ENCODE data around the gene PLEKHG5. TPM values are rescaled to one million over a fixed set of nuclear protein-coding genes. Genes with fewer than 3 reads are reported as not detected.

The PLEKHG5 gene
- total RNA-seq, 1 donor from 2014 or later = 32.4 TPM

DNA sequence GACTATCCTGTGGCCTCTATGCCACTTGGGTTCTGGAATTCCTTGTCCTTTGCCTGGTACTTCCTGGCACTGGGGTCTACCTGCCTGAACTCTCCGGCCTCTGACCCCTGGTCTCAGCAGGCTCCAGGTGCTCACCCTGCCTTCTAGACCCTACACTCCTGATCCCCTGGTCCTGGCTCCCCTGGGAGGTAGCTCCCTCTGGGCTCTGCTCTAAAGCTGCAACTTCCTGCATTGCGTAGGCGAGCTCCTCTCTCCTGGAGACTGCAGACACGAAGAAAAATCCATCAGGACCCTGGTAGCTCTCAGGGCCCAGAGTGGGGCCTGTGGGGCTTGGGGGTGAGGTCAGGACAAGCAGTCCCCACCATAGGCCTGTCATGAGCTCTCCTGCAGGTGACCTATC is 7.8 kb upstream of the PLEKHG5 start:
- peak overlapping the region; percentile 8 for H3K27ac Mint-ChIP-seq (ENCODE audit: unreplicated experiment)
- peaks cover 57% of the 10 kb centered on the region for H3K4me1 Mint-ChIP-seq (ENCODE audit: low read depth)
- DNase-seq (ENCODE audit: low spot score) = no peak
- H3K36me3 Mint-ChIP-seq (ENCODE audit: low read depth) = no peaks in the 10 kb centered on the region
- TF ChIP-seq, protein P1, sequence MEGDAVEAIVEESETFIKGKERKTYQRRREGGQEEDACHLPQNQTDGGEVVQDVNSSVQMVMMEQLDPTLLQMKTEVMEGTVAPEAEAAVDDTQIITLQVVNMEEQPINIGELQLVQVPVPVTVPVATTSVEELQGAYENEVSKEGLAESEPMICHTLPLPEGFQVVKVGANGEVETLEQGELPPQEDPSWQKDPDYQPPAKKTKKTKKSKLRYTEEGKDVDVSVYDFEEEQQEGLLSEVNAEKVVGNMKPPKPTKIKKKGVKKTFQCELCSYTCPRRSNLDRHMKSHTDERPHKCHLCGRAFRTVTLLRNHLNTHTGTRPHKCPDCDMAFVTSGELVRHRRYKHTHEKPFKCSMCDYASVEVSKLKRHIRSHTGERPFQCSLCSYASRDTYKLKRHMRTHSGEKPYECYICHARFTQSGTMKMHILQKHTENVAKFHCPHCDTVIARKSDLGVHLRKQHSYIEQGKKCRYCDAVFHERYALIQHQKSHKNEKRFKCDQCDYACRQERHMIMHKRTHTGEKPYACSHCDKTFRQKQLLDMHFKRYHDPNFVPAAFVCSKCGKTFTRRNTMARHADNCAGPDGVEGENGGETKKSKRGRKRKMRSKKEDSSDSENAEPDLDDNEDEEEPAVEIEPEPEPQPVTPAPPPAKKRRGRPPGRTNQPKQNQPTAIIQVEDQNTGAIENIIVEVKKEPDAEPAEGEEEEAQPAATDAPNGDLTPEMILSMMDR (IDR thresholded peaks at IDR 0.05) = no peak
- H3K27me3 Mint-ChIP-seq (ENCODE audit: low read depth) = no peaks in the 10 kb centered on the region
- H3K9me3 Mint-ChIP-seq (ENCODE audit: low read depth) = no peaks in the 10 kb centered on the region
- H3K4me3 Mint-ChIP-seq (ENCODE audit: unreplicated experiment) = no peak overlapping the region

DNA sequence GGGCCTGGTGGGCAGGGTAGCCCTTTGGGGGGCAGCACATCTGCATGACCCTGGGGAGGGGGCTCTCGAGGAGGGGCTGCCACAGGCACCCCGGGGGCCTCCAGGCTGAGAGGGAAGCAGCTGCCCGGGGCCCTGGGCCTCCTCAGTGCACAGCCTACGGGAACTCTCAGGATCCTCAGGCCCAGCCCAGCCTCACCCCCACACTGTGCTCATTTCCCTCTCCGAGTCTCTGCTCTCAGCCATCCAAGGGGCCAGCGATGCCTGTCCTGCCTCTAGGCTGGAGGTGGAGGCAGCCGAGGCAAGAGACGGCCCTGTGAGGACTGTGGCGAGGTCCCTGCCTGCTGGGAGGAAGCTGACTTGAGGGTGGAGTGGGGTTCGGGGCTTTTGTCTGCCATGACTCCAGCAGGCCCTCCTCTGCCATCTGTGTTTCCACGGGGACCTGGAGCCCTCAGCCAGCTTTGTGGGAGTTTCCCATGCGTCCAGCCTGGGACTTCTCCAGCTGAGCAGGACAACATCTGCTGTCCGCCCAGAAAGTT is 7.2 kb upstream of the PLEKHG5 start:
- H3K27ac Mint-ChIP-seq (ENCODE audit: unreplicated experiment) = no peak overlapping the region
- H3K9me3 Mint-ChIP-seq (ENCODE audit: low read depth) = no peaks in the 10 kb centered on the region
- H3K4me3 Mint-ChIP-seq (ENCODE audit: unreplicated experiment) = no peak overlapping the region
- no peaks in the 10 kb centered on the region for H3K36me3 Mint-ChIP-seq (ENCODE audit: low read depth)
- peaks cover 57% of the 10 kb centered on the region for H3K4me1 Mint-ChIP-seq (ENCODE audit: low read depth)
- no peaks in the 10 kb centered on the region for H3K27me3 Mint-ChIP-seq (ENCODE audit: low read depth)
- DNase-seq (ENCODE audit: low spot score) = peak; percentile 85
- TF ChIP-seq, protein P1 (IDR thresholded peaks at IDR 0.05) = no peak

DNA sequence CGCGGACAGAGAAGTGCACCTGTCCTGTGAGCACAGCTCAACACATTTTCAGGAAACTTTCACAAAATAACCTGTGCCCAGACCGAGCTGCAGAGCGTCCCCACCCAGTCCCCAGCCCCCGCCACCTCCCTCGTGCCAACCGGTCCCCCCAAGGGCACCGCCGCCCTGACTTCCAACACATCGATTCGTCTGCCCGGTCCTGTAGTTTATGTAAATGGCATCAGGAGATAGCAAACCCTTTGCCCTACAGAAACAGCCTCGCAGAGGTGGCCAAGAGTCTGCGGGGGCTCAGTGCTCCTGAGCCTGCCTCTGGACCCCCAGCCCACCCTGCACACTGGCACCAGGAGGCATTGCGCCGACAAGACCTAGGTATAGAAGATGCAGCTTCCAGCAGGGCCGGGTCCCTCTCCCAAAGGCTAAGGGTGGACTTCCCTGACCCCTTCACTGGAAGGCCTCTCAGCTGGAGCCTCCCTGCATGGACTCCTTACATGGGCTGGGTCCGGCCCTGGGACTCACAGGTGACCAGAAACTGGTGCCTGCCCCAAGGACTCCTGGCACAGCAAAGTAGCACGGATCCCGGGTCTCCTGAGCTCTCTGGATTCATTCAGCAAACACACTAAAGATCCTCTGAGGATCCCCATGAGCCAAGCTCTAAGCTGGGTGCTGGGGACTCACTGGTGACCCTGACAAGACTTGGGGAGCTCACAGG is 6.6 kb upstream of the PLEKHG5 start:
- H3K27ac Mint-ChIP-seq (ENCODE audit: unreplicated experiment) = peak overlapping the region; percentile 57
- H3K4me1 Mint-ChIP-seq (ENCODE audit: low read depth) = peaks cover 60% of the 10 kb centered on the region
- H3K4me3 Mint-ChIP-seq (ENCODE audit: unreplicated experiment) = peak overlapping the region; percentile 71

GRCh38 chr1:6497215-6497866 is 5.9 kb upstream of the PLEKHG5 start:
- Mint-ChIP-seq H3K36me3 (ENCODE audit: low read depth) (no peaks in the 10 kb centered on the region), H3K4me1 (ENCODE audit: low read depth) (peaks cover 60% of the 10 kb centered on the region), H3K4me3 (ENCODE audit: unreplicated experiment) (peak overlapping the region; percentile 71), H3K9me3 (ENCODE audit: low read depth) (no peaks in the 10 kb centered on the region), H3K27me3 (ENCODE audit: low read depth) (no peaks in the 10 kb centered on the region), H3K27ac (ENCODE audit: unreplicated experiment) (peak overlapping the region; percentile 57)
- DNase-seq (ENCODE audit: low spot score) = peak; percentile 88
- TF ChIP-seq, protein P1 (IDR thresholded peaks at IDR 0.05) = no peak

More for the DNA sequence above, 6.6 kb upstream of the PLEKHG5 start:
- TF ChIP-seq, protein P1 (IDR thresholded peaks at IDR 0.05) = no peak
- Mint-ChIP-seq H3K27me3 (ENCODE audit: low read depth) (no peaks in the 10 kb centered on the region), H3K9me3 (ENCODE audit: low read depth) (no peaks in the 10 kb centered on the region), H3K36me3 (ENCODE audit: low read depth) (no peaks in the 10 kb centered on the region)
- DNase-seq (ENCODE audit: low spot score) = no peak

DNA sequence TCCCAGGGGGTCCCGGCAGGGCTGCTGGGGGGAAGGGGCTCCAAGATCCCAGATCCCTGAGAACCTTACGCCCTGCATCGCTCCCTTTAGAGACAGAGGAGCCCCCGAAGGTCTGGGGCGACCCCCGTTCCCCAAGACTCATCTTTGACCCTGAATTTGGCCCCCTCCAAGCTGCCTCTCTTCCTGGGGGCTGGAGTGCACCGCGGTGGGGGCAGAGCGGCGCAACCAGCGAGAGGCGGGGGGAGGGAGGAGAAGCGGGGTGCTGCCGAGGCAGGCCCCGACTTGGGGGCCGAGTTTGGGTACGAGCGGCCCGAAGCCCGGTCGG is 5.4 kb upstream of the PLEKHG5 start:
- peak overlapping the region; percentile 75 for H3K4me3 Mint-ChIP-seq (ENCODE audit: unreplicated experiment)
- peak overlapping the region; percentile 27 for H3K27ac Mint-ChIP-seq (ENCODE audit: unreplicated experiment)
- H3K4me1 Mint-ChIP-seq (ENCODE audit: low read depth) = peaks cover 60% of the 10 kb centered on the region
- TF ChIP-seq, protein P1 (IDR thresholded peaks at IDR 0.05) = no peak
- H3K9me3 Mint-ChIP-seq (ENCODE audit: low read depth) = no peaks in the 10 kb centered on the region
- H3K27me3 Mint-ChIP-seq (ENCODE audit: low read depth) = no peaks in the 10 kb centered on the region
- H3K36me3 Mint-ChIP-seq (ENCODE audit: low read depth) = no peaks in the 10 kb centered on the region
- DNase-seq (ENCODE audit: low spot score) = no peak

All from chondrocyte (in vitro differentiated cells).